ENCODE results near the gene DTD1.

Gene DTD1

GRCh38 chr20:18587665-18588573, at the start of gene DTD1 (continued):
- TF ChIP-seq PRDM2 (tag by site-specific recombination; IDR thresholded peaks at IDR 0.05; ENCODE audit: borderline replicate concordance) (no peak), EGR2 (tag by site-specific recombination; IDR thresholded peaks at IDR 0.05; ENCODE audit: low read depth) (peak; percentile 97), ZSCAN30 (tag by site-specific recombination; IDR thresholded peaks at IDR 0.05) (peak; percentile 94), ZNF600 (tag by site-specific recombination; IDR thresholded peaks at IDR 0.05) (peak; percentile 57), ZNF133 (tag by site-specific recombination; IDR thresholded peaks at IDR 0.05) (no peak), ZNF530 (tag by site-specific recombination; IDR thresholded peaks at IDR 0.05; ENCODE audit: low read depth) (no peak), REPIN1 (tag by site-specific recombination; IDR thresholded peaks at IDR 0.05; ENCODE audit: low read depth) (no peak), ZNF2 (tag by site-specific recombination; IDR thresholded peaks at IDR 0.05) (no peak), ZNF473 (tag by site-specific recombination; IDR thresholded peaks at IDR 0.05) (no peak), ZNF561 (tag by site-specific recombination; IDR thresholded peaks at IDR 0.05; ENCODE audit: borderline replicate concordance) (peak; percentile 96), PRDM1 (tag by site-specific recombination; IDR thresholded peaks at IDR 0.05) (no peak), KLF17 (tag by site-specific recombination; IDR thresholded peaks at IDR 0.05) (peak; percentile 53; the same call in 1 of the 2 replicates), KLF16 (tag by site-specific recombination; IDR thresholded peaks at IDR 0.05) (peak; percentile 85), ZNF148 (tag by site-specific recombination; IDR thresholded peaks at IDR 0.05; ENCODE audit: borderline replicate concordance) (no peak), ZNF426 (tag by site-specific recombination; IDR thresholded peaks at IDR 0.05) (no peak), ZSCAN23 (tag by site-specific recombination; IDR thresholded peaks at IDR 0.05) (no peak), HOXC10 (CRISPR knock-in tag; IDR thresholded peaks at IDR 0.05) (no peak), ZNF791 (tag by site-specific recombination; IDR thresholded peaks at IDR 0.05) (no peak), ZNF585B (tag by site-specific recombination; IDR thresholded peaks at IDR 0.05) (no peak), ZFP3 (tag by site-specific recombination; IDR thresholded peaks at IDR 0.05; ENCODE audit: low read depth) (no peak), ZNF366 (tag by site-specific recombination; conservative IDR thresholded peaks at IDR 0.05) (no peak), ZNF639 (tag by site-specific recombination; IDR thresholded peaks at IDR 0.05) (no peak), ZBTB8A (tag by site-specific recombination; IDR thresholded peaks at IDR 0.05) (peak; percentile 81), ZNF501 (tag by site-specific recombination; IDR thresholded peaks at IDR 0.05) (no peak), ZNF843 (tag by site-specific recombination; IDR thresholded peaks at IDR 0.05) (no peak), KLF8 (tag by site-specific recombination; IDR thresholded peaks at IDR 0.05) (peak; percentile 92), ZNF202 (tag by site-specific recombination; IDR thresholded peaks at IDR 0.05; ENCODE audit: borderline replicate concordance) (peak; percentile 34; the same call in 1 of the 2 replicates), GFI1B (tag by site-specific recombination; IDR thresholded peaks at IDR 0.05) (no peak), ZNF211 (tag by site-specific recombination; IDR thresholded peaks at IDR 0.05; ENCODE audit: low read depth) (no peak), ZNF16 (tag by site-specific recombination; IDR thresholded peaks at IDR 0.05; ENCODE audit: low read depth) (no peak)

All from HEK293 (cell line).